Colonic mucosa (tissue), 4 donors: ENCODE results near the gene GOLT1B. TPM values are rescaled to one million over a fixed set of nuclear protein-coding genes. Genes with fewer than 3 reads are reported as not detected.

ENCODE experiments used
- DNase-seq: peaks from one replicate; pipeline ENCODE4 v3.0.0-alpha.2; 2020
- H3K27ac ChIP-seq: fragments of 200-600 bp; one replicate; pipeline ENCODE4 v1.8.0; 2021
- H3K27me3 ChIP-seq: fragments of 200-600 bp; one replicate; pipeline ENCODE4 v1.8.0; 2021
- H3K36me3 ChIP-seq: fragments of 200-600 bp; one replicate; pipeline ENCODE4 v1.8.0; 2021
- H3K4me1 ChIP-seq: fragments of 200-600 bp; one replicate; pipeline ENCODE4 v1.8.0; 2021; ENCODE audit warnings: mild to moderate bottlenecking
- H3K4me3 ChIP-seq: fragments of 200-600 bp; one replicate; pipeline ENCODE4 v1.8.0; 2021
- H3K9ac ChIP-seq, 2 donors: one replicate each; pipeline ENCODE4 v1.7.0; 2013; ENCODE audit warnings: control low read depth in 2 of 2, low read depth in 2 of 2, low read length in 2 of 2
- H3K9me3 ChIP-seq: fragments of 200-600 bp; one replicate; pipeline ENCODE4 v1.8.0; 2021
- intact Hi-C: fragments of 100-400 bp; cut with DNase I; formaldehyde crosslinking; loops from one replicate; pipeline ENCODE4 v1.14.1; 2022
- total RNA-seq, 2 donors: library from RNA; stranded (reverse); fragmentation: NEBNext Ultra II Directional in 1 of 2; extraction: Animal tissue kit (Norgen Biotek cat#: 25700) in 1 of 2; gene quantifications; one replicate each; pipeline ENCODE4 v1.2.1, GENCODE V29; 2021
- TF ChIP-seq, protein P1 (sequence below): fragments of 200-600 bp; IDR thresholded peaks from one replicate; pipeline ENCODE4 v1.8.0; 2022; ENCODE audit warnings: antibody characterized with exemption, mild to moderate bottlenecking
- donor health status: healthy.
- donor health status: DM: no; HTN: no; CAD: no.
- donor health status: DM: no; HTN: no; CAD: no.

The GOLT1B gene
- total RNA-seq, 2 donors from 2014 or later: 28.3 to 35.5 TPM

DNA sequence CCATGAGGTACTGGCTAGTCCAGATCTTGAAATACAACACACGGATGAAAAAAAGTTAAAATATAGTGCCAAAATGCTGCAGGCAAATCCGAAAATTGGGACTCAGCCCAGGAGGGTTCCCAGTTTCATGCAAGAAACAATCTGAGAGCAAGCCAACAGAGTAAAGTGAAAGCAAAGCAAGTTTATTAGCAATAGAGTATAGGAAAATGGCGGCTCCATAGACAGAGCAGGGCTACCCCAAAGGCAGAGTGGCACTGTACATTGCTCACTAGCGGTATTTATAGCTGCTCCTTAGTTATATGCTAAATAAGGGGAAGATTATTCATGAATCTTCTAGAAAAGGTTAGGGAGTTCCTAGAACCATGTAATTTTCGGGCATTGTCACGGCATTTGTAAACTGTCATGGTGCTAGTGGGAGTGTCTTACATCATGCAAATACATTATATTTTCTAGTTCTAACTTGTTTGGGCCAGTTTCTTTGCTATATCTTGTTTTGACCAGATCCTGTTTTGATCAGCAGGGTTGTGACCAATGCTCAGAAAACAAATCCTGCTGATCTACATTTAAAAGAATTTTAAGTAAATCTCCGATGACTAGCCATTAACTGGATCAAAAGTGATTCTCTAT lies 29.3 kb upstream of the GOLT1B start:
- H3K36me3 ChIP-seq: no peaks in the 10 kb centered on the region
- no peaks in the 10 kb centered on the region for H3K9me3 ChIP-seq
- H3K27ac ChIP-seq: no peak overlapping the region
- DNase-seq: no peak
- intact Hi-C loops: no loop called here
- no peaks in the 10 kb centered on the region for H3K4me1 ChIP-seq
- H3K4me3 ChIP-seq: no peak overlapping the region
- H3K27me3 ChIP-seq: no peaks in the 10 kb centered on the region
- no peak overlapping the region for H3K9ac ChIP-seq
- TF ChIP-seq, protein P1, sequence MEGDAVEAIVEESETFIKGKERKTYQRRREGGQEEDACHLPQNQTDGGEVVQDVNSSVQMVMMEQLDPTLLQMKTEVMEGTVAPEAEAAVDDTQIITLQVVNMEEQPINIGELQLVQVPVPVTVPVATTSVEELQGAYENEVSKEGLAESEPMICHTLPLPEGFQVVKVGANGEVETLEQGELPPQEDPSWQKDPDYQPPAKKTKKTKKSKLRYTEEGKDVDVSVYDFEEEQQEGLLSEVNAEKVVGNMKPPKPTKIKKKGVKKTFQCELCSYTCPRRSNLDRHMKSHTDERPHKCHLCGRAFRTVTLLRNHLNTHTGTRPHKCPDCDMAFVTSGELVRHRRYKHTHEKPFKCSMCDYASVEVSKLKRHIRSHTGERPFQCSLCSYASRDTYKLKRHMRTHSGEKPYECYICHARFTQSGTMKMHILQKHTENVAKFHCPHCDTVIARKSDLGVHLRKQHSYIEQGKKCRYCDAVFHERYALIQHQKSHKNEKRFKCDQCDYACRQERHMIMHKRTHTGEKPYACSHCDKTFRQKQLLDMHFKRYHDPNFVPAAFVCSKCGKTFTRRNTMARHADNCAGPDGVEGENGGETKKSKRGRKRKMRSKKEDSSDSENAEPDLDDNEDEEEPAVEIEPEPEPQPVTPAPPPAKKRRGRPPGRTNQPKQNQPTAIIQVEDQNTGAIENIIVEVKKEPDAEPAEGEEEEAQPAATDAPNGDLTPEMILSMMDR: no peak

GRCh38 chr12:21475552-21475951 lies 26.0 kb upstream of the GOLT1B start:
- intact Hi-C loops: no loop called here
- no peaks in the 10 kb centered on the region for H3K4me1 ChIP-seq
- no peak overlapping the region for H3K27ac ChIP-seq
- no peak overlapping the region for H3K4me3 ChIP-seq
- no peak overlapping the region for H3K9ac ChIP-seq
- no peaks in the 10 kb centered on the region for H3K27me3 ChIP-seq
- no peak for DNase-seq
- TF ChIP-seq, protein P1: no peak
- H3K36me3 ChIP-seq: no peaks in the 10 kb centered on the region
- no peaks in the 10 kb centered on the region for H3K9me3 ChIP-seq

DNA sequence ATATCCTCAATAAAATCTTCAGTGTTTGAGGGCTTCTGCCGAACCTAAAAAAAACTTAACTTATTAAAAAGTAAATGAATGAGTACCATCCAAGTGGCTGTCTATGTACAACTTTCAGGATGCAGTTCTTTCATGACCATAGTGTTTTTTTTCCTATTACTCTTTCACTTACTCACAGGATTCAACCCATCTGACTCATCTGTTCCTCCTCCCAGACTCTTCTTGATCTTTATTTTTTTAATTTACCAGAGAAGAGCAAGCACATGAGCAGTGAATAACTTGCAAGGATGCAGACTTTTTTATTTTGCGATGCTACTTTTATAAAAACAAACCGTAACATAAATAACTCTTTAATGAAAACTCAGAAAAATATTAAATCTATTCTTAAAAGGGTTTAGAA lies 24.6 kb upstream of the GOLT1B start:
- Histone ChIP-seq H3K4me3 (no peak overlapping the region), H3K27ac (no peak overlapping the region), H3K27me3 (no peaks in the 10 kb centered on the region), H3K9me3 (no peaks in the 10 kb centered on the region), H3K9ac (no peak overlapping the region), H3K4me1 (no peaks in the 10 kb centered on the region), H3K36me3 (no peaks in the 10 kb centered on the region)
- TF ChIP-seq, protein P1: no peak
- DNase-seq: no peak
- intact Hi-C loops: no loop called here

DNA sequence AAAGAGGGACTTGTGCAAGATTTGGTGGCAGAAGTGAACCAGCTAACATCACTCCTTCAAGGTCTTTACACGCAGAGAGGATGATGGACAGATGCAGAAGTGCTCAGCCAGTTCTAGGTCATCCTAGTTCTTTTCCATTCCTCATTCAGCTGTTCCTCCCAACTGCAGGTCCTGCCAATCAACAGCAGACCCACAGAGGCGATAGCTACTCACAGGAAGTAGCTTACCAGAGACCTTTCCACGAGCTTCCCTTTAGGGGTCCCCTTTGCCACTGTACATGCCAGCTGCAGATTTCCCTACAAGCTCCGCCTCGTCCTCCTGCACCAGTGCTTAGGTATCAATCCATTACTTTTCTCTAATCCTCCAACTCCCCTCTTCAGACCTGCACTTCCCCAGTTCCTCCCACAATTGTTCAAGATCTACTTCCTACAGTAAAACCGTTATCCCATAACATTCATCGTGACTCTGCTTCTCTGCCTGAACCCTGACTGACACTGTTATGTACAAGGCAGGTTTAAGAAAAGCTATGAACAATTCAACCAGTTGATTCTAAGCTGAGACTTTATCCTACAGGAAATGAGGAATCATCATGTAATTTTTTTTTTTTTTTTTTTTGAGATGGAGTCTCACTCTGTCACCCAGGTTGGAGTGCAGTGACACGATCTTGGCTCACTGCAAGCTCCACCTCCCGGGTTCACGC lies 22.7 kb upstream of the GOLT1B start:
- Histone ChIP-seq H3K9me3 (no peaks in the 10 kb centered on the region), H3K36me3 (no peaks in the 10 kb centered on the region), H3K4me3 (no peak overlapping the region), H3K4me1 (no peaks in the 10 kb centered on the region), H3K27me3 (no peaks in the 10 kb centered on the region), H3K27ac (no peak overlapping the region), H3K9ac (no peak overlapping the region)
- TF ChIP-seq, protein P1: no peak
- intact Hi-C loops: no loop called here
- DNase-seq: no peak

GRCh38 chr12:21483531-21483930 lies 18.1 kb upstream of the GOLT1B start:
- H3K27ac ChIP-seq: no peak overlapping the region
- no peaks in the 10 kb centered on the region for H3K9me3 ChIP-seq
- intact Hi-C loops: no loop called here
- H3K36me3 ChIP-seq: no peaks in the 10 kb centered on the region
- no peak overlapping the region for H3K9ac ChIP-seq
- TF ChIP-seq, protein P1: no peak
- no peaks in the 10 kb centered on the region for H3K4me1 ChIP-seq
- H3K27me3 ChIP-seq: no peaks in the 10 kb centered on the region
- no peak for DNase-seq
- no peak overlapping the region for H3K4me3 ChIP-seq
